Gastroesophageal sphincter (tissue), 3 donors: ENCODE results near the gene HTN3.

Experiments used
- CTCF ChIP-seq, 4 experiments: fragments of 200-600 bp in 2 of 4; fragments of 450-650 bp in 2 of 4; sonication (generic) in 1 of 4; IDR thresholded peaks; one replicate each; pipeline ENCODE4 v1.5.1; 2017 to 2019; ENCODE audit warnings: antibody characterized with exemption in 4 of 4, mild to moderate bottlenecking in 2 of 4, moderate library complexity in 2 of 4
- EP300 ChIP-seq: sonication (generic); formaldehyde crosslinking; IDR thresholded peaks from one replicate; pipeline ENCODE4 v1.6.1; 2017; ENCODE audit warnings: antibody characterized with exemption, mild to moderate bottlenecking
- POLR2A ChIP-seq, 2 donors: fragments of 450-650 bp; IDR thresholded peaks; one replicate each; pipeline ENCODE4 v1.6.1; 2017; ENCODE audit warnings: antibody characterized with exemption in 2 of 2, mild to moderate bottlenecking in 2 of 2, moderate library complexity in 1 of 2
- POLR2AphosphoS5 ChIP-seq: sonication (generic); formaldehyde crosslinking; IDR thresholded peaks from one replicate; pipeline ENCODE4 v1.6.1; 2017; ENCODE audit warnings: antibody characterized with exemption

GRCh38 chr4:70027011-70027410 is 1.2 kb upstream of the HTN3 start:
- TF ChIP-seq EP300, result no peak
- no peak for TF ChIP-seq CTCF (IDR thresholded peaks at IDR 0.05)
- no peak for TF ChIP-seq POLR2AphosphoS5
- TF ChIP-seq POLR2A (IDR thresholded peaks at IDR 0.05), result no peak
